GM20431 (cell line): ENCODE measurements around the gene PRKG1.

Source experiments
- in situ Hi-C: fragments of 300-500 bp; cut with MseI, MboI; formaldehyde crosslinking; loops from one replicate; pipeline ENCODE4 v1.15.0; 2020; ENCODE audit warnings: low sequenced_read_pairs; ENCODE audit not compliant: unreplicated experiment

The PRKG1 gene

DNA sequence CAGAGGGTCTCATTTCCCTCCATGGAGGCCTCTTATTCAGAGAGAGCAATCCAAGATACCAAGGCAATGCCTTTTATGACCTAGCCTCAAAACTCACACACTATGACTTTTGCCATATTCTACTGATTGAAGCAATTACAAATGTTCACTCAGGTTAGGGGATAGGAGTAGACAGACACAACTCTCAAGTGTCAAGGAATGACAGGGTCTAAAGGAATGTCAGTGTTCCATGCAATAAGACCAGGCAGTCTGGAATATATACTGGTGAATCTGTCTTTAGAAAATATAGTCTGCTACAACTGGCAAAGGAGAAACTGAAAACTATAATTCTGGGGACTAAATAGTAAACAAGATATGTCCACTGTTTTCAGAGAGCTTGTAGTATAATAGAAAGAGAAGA, 283.9 kb downstream of the PRKG1 start:
- in situ Hi-C loops: no loop called here

DNA sequence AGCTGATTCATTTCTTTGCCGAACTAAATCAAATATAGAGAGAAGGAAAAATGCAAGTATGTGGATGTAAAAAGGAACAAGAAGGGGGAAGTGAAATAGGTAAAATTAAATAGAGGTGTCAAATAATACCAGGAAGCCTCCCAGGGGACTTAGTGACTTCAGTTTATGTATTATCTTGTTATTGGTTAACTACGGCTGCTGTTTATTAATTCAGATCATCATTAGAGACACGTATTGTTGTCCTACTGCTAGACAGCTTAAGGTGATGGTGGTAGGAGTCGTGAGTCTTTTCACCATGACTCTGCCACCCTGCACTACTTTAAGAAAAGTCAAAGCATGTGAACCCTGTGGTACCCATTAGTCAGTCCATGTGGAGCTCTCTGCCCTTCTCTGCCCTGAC, 289.1 kb downstream of the PRKG1 start:
- in situ Hi-C loops: no loop called here

DNA sequence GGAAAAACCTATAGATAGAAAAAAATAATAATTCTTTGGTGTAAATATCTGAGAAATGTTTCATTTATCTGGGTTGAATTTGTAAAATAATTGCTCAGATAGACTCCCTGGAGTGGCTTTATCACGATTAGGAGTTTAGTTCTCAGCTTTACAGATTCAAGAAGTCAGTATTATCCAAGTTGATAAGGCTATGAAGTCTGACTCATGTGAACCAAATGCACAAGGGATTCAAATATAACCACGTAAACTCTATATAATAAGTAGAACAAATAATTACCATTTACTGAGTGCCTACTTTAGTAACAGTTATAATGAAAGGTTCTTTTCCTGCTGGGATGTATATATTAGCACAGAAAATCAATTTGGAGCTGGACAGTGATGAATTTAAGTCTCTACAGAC, 290.4 kb downstream of the PRKG1 start:
- in situ Hi-C loops: no loop called here

DNA sequence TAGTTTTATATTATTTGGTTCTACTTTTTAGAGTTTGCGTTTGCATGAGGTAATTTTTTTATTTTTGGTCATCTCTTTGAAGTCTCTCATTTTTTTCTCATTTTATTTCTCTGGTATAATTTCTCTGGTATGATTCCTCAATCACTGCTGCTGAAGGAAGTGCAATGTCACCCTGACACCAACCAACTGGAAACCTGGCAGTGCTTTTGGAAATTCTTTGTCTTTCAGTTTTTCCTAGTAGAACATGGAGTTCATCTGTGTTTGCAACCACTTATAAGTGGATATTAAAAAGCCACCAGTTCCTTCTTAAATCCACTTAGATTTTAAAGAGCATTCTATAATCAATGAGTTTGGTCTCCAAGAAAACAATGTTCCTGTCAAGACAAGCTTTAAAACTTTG, 291.8 kb downstream of the PRKG1 start:
- in situ Hi-C loops: no loop called here

DNA sequence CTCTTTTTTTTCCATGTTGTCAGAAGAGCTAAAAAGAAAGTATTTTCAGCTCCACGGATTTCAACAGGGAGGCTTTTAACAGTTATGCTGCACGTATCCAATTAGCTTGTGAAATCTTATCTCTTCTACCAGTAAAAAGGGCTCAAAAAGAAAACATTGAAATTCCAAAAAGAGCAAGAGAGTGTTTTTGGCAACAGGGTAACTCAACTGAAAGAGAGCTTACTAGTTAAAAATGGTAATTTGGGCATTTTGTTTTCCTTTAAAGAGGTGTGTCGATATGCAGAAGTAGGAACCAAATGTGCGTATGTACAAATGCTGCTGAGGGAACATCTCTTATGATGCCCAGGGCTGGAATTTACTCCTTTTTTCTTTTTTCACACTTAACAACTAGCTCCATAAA, 292.8 kb downstream of the PRKG1 start:
- in situ Hi-C loops: no loop called here

DNA sequence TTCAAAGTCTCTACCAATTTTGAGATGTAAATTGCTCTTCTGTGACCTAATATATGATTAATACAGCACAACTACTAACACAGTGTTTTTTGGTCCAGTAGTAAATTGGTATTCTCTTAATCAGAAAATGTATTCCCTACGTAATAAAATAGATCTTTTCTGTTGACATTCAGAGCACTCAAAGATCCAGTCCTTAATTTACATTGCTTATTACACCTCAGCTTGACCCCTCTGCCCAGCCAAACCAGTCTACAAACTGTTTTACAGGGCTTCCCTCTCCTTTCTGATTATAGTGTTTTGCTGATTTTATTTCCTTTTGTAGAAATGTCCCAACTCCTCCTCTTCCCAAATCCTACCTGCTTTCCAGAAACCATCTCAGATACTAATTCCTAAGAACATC, 293.4 kb downstream of the PRKG1 start:
- in situ Hi-C loops: no loop called here

GRCh38 chr10:51368943-51369342, 294.7 kb downstream of the PRKG1 start:
- in situ Hi-C loops: no loop called here

DNA sequence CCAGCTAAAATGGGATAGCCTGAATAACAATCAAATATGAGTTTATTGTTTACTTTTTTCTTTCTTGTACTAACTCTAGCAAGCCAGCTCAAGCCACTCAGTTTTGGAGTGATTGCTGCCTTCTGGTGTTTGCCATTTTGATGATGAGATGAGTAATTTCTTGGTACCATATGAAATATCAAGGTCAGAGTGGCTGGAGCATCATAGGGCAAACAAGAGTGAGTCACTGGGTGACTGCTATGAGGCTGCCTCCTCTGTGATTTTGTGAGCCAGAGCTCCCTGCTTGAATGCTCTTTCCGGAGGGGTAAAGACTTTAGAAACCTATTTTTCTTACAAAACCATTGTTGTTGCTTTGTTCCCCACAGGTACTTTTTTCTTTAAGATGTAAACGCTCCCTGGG, 295.6 kb downstream of the PRKG1 start:
- in situ Hi-C loops: no loop called here

- in situ Hi-C loops: no loop called here
These were observed 297.5 kb downstream of the PRKG1 start for GRCh38 chr10:51371743-51372142.

GRCh38 chr10:51375790-51376189, 301.5 kb downstream of the PRKG1 start:
- in situ Hi-C loops: loop anchor here (25.0 kb wide), 1 partner anchor 587 kb away; no protein-coding TSS in a partner anchor

DNA sequence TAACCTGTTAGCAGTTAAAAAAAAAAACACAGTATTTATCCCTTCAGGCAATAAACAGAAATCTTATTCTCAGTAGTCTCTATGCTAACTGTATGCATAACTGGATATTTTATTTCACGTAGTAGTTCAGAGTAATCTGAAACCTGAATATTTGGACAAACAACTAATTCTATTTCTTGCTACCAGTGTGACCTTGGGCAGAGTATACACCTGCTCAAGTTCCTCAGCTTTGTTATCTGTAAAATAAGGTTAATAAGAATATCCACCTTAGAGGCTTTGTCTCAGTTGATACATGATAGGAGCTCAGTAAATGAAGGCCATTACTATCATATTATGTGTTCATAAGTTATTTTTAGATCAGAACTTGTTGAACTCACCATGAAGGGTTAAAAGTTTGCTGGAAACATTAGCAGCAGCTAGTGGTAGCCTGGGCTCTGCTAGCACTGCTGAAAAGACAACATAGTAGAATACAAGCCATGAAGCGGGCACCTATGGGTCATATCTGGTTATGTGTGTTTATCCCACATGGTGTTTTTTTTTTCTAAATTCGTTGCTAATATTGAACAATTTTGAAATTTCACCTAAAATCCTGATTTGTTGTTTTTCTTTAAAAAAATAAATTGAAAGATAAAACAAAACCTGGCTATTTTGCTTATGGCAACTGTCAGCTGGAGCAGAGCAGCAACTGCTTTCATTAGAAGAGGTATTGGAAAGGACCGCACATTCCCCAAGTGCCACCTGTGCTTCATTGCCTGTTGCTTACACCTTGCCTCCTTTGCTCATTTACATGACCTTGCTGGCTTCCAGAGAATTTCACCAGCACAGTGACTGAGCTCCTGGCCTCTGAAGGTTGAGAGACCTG, 303.0 kb downstream of the PRKG1 start:
- in situ Hi-C loops: loop anchor here (25.0 kb wide), 1 partner anchor 585 kb away; no protein-coding TSS in a partner anchor

DNA sequence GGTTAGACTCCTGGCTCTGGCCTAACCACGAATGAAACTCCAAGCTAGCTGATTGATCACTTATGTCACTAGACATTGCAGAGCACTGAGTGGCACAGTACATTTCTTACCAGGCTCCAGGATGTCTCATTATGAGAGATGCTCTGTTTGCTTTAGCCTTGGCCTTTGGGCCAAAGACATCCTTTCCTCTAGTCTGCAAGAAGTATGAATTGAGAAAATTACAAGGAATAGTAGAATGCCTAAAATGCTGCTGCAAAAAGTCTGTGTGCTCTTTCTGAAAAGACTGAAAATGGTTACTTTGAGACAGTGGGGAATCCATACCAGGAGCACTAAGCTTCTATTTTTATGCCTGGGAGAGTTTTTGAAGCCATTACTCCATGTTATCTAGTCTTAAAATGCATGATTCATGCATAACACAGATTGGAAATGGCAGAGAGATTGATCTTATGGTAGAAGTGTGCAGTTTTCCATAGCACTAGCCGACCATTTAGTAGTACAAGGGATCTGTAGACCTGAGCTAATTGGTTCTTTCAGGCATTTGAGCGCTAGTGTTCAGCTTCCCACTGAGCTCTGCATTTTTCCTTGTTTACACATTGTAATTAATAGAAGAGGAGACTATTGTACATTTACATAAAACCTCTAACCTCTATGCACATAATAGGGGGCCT, 303.8 kb downstream of the PRKG1 start:
- in situ Hi-C loops: loop anchor here (25.0 kb wide), 1 partner anchor 584 kb away; no protein-coding TSS in a partner anchor

GRCh38 chr10:51382181-51382580, 307.9 kb downstream of the PRKG1 start:
- in situ Hi-C loops: loop anchor here (25.0 kb wide), 1 partner anchor 580 kb away; no protein-coding TSS in a partner anchor

GRCh38 chr10:51384971-51385370, 310.7 kb downstream of the PRKG1 start:
- in situ Hi-C loops: loop anchor here (25.0 kb wide), 1 partner anchor 577 kb away; no protein-coding TSS in a partner anchor

DNA sequence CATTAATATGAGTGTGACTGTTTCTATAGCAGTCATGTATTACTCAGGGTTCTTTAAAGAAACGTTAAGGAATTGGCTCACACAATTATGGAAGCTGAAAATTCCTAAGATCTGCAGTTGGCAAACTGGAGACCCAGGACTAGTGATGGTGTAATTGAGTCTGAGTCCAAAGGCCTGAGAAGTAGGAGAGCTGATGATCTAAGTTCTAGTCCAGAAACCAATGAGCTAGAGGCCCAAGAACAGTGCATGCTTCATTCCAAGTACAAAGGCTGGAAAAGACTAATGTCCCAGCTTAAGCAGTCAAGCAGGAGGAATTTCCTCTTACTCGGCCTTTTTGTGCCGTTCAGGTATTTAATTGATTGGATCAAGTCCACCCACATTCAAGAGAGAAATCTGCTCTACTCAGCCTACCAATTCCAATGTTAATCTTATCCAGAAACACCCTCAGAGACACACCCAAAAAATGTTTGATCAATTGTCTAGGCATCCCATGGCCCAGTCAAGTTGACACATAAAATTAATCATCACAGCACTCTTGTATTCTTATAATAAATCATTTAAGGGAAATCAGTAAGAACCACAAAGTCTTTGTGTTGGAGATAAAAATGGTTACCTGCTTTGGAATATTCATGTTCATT, 312.1 kb downstream of the PRKG1 start:
- in situ Hi-C loops: loop anchor here (25.0 kb wide), 1 partner anchor 576 kb away; no protein-coding TSS in a partner anchor

DNA sequence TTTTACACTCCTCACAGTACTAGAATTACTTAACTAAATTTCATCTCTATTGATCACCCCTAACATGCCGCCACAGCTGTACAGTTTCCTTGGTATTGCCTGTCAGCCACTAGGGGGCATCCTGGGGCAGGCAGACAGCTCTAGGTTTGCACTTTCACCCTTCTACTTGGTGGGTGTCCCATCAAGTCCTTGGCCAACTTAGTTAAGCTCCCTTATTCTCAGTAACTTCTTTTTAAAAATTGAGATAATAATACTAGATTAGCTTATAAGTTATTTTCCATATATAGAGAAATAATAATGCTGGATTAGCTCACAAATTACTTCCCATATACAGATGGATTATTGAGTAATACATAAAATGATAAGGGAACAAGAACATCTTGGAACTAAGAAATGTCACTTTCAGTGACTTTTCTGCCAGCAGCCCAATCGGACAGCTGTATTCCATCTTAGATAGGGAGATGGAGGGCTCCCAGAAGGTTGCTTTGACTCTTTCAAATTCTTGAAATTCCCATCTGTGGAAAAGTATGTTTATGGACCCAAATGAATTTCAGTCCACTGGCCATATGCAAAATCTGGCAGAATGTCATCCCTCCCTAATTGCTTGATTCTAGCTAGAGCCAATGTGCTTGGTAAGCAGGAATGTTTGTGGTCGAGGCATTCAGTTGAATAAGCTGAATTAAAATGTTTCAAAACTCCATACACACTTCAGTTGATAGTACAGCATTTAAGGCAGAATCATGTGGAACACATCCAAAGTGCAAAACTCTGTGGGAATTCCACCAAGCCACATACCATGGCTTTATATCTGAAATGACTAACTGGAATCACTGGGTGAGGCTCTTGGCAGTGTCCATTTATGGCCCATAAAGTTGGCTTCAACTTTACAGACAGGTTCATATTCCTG, 315.4 kb downstream of the PRKG1 start:
- in situ Hi-C loops: loop anchor here (25.0 kb wide), 1 partner anchor 573 kb away; no protein-coding TSS in a partner anchor

- in situ Hi-C loops: loop anchor here (25.0 kb wide), 1 partner anchor 569 kb away; no protein-coding TSS in a partner anchor
These were observed 318.7 kb downstream of the PRKG1 start for GRCh38 chr10:51393006-51393405.

- in situ Hi-C loops: loop anchor here (25.0 kb wide), 1 partner anchor 568 kb away; no protein-coding TSS in a partner anchor
These were observed 319.8 kb downstream of the PRKG1 start for GRCh38 chr10:51394039-51394438.

DNA sequence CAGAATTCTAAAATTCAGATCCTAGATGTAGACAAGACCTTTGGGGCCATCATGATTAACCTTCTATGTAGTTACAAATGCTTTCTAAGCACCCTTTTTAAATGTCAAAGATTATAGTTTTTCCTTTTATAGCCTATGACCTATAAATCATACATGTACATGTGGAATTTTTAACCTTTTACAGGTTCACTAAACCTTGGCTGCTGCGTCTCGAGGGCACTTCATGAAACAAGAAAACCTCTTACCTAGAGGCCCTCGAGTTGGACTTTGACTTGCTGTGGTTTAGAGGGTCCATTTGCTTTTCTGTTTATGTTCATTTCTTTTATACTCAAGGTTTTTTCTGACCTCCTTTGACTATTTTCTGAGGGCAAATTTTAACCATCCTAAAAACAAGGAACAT, 323.0 kb downstream of the PRKG1 start:
- in situ Hi-C loops: loop anchor here (25.0 kb wide), 1 partner anchor 565 kb away; no protein-coding TSS in a partner anchor
